ENCODE data around the gene ALOX15B. TPM values are rescaled to one million over a fixed set of nuclear protein-coding genes. Genes with fewer than 3 reads are reported as not detected.

ALOX15B gene
- total RNA-seq, 2 donors from 2014 or later, result 0.85 to 8.3 TPM

DNA sequence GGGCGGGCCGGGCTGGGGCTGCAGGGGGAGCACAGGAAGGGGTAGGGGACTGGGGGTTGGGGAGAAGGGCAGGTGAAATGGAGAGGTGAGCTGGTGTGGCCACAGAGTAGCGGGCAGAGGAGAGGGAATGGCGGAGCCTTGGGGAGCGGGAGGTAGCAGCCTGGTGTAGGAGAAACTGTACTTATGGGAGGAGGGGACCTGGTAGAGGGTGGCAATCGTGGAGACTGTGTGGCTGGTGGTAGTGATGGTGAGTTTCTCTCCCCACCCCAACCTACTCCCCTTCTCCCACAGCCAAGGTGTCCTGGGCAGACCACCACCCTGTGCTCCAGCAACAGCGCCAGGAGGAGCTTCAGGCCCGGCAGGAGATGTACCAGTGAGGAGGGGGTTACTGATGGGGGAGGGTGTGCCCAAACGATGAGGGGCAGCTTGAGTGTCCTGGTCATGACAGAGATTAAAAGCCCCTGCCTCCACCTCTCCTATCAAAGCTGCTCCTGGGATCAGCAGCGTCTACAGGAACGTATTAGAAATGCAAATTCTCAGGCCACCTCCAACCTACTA is 831 bp downstream of the ALOX15B start:
- DNase-seq (ENCODE audit: low spot score), result no peak
- Histone ChIP-seq H3K36me3 (no peaks in the 10 kb centered on the region), H3K4me3 (peak overlapping the region; percentile 6), H3K27ac (no peak overlapping the region), H3K27me3 (replicated peaks; ENCODE audit: insufficient read depth) (no peaks in the 10 kb centered on the region), H3K9me3 (no peaks in the 10 kb centered on the region), H3K4me1 (ENCODE audit: control insufficient read depth in 1 of 2, low read depth in 2 of 2) (no peaks in the 10 kb centered on the region)
- no peak for ATAC-seq (ENCODE audit: insufficient number of reproducible peaks, low FRiP score, low read depth)
- TF ChIP-seq, protein P1, sequence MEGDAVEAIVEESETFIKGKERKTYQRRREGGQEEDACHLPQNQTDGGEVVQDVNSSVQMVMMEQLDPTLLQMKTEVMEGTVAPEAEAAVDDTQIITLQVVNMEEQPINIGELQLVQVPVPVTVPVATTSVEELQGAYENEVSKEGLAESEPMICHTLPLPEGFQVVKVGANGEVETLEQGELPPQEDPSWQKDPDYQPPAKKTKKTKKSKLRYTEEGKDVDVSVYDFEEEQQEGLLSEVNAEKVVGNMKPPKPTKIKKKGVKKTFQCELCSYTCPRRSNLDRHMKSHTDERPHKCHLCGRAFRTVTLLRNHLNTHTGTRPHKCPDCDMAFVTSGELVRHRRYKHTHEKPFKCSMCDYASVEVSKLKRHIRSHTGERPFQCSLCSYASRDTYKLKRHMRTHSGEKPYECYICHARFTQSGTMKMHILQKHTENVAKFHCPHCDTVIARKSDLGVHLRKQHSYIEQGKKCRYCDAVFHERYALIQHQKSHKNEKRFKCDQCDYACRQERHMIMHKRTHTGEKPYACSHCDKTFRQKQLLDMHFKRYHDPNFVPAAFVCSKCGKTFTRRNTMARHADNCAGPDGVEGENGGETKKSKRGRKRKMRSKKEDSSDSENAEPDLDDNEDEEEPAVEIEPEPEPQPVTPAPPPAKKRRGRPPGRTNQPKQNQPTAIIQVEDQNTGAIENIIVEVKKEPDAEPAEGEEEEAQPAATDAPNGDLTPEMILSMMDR (IDR thresholded peaks at IDR 0.05), result no peak

DNA sequence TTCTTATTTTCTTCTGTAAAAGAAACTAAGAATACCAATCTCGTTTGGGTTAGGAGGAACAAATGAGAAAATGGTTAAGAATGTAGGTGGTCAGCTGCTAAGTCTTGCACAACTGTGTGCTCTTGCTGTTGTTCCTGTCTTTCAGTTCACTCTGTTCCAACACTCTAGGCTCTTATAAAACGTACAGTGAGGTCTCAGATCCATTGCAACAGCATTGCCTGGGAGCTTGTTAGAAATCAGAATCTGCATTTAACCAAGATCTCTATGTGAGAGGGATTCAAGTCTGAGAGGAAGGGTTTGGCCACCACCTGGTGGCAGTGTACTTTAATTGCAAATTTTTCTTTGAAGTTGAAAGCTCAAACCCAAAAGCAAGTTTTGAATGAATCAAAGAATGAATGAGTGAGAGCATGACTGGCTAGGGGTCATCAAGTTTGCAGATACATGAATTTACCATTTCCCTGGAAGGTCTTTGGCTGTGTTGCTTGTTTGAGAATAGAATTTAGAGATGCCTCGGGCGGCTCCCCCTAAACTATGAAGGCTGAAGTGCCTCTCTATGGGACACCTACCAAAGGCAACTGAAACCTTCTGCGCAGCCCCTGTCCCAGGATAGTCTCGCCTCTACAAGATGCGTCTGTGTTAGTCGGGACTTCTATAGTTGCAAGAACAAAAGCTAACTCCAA is 2.5 kb downstream of the ALOX15B start:
- no peaks in the 10 kb centered on the region for H3K27me3 ChIP-seq (replicated peaks; ENCODE audit: insufficient read depth)

DNA sequence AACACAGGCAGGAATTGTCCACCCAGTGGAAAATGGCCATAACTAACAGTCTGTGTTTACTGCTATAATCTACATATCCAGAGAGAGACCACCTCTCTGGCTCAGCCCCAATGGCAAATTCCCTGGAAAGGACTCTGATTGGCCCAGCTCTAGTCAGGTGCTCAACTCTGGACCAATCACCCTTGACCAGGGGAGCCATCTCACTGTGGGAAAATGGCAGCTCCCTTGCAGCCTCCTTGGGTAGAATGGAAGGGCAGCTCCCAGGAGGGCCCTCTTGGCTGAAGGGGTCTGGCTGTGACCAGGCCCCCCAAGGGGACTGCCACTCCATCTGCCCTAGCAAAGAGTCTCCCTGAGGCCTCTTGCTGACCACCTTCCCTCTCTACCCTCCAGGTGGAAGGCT is 3.1 kb downstream of the ALOX15B start:
- Histone ChIP-seq H3K36me3 (no peaks in the 10 kb centered on the region), H3K27me3 (replicated peaks; ENCODE audit: insufficient read depth) (no peaks in the 10 kb centered on the region), H3K27ac (no peak overlapping the region), H3K4me1 (ENCODE audit: control insufficient read depth in 1 of 2, low read depth in 2 of 2) (no peaks in the 10 kb centered on the region), H3K9me3 (no peaks in the 10 kb centered on the region), H3K4me3 (no peak overlapping the region)
- TF ChIP-seq, protein P1 (IDR thresholded peaks at IDR 0.05), result no peak
- ATAC-seq (ENCODE audit: insufficient number of reproducible peaks, low FRiP score, low read depth), result no peak
- no peak for DNase-seq (ENCODE audit: low spot score)

More for the DNA sequence above, 2.5 kb downstream of the ALOX15B start:
- ATAC-seq (ENCODE audit: insufficient number of reproducible peaks, low FRiP score, low read depth), result no peak
- TF ChIP-seq, protein P1 (IDR thresholded peaks at IDR 0.05), result no peak
- DNase-seq (ENCODE audit: low spot score), result no peak
- Histone ChIP-seq H3K4me1 (ENCODE audit: control insufficient read depth in 1 of 2, low read depth in 2 of 2) (no peaks in the 10 kb centered on the region), H3K36me3 (no peaks in the 10 kb centered on the region), H3K4me3 (no peak overlapping the region), H3K27ac (peak overlapping the region in 1 of 2 donors; percentile 28), H3K9me3 (no peaks in the 10 kb centered on the region)

DNA sequence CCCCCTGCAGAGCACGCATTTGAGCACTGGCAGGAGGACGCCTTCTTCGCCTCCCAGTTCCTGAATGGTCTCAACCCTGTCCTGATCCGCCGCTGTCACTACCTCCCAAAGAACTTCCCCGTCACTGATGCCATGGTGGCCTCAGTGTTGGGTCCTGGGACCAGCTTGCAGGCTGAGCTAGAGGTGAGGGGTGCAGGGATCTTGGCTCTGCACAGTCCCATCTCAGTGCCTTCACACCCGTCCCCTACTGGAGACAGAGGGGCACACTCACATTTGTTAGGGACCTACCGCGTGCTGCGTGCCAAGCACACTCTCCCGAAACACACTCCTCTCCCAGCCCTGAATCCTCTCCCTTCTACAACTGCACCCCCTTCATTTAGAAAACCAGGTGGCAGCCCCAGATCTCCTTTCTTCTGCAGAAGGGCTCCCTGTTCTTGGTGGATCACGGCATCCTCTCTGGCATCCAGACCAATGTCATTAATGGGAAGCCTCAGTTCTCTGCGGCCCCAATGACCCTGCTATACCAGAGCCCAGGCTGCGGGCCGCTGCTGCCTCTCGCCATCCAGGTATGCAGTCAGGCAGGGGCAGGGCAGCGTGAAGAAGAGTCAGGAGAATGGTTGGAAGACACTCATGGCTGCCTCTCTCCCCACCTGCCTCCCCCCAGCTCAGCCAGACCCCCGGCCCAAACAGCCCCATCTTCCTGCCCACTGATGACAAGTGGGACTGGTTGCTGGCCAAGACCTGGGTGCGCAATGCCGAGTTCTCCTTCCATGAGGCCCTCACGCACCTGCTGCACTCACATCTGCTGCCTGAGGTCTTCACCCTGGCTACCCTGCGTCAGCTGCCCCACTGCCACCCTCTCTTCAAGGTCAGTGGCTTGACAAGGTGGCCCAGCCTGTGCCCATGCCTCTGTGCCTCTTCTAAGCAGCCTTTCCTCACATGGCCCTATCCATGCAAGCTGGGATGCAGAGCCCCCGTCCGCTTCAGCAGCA is 6.3 kb downstream of the ALOX15B start:
- Histone ChIP-seq H3K9me3 (no peaks in the 10 kb centered on the region), H3K27me3 (replicated peaks; ENCODE audit: insufficient read depth) (no peaks in the 10 kb centered on the region), H3K36me3 (no peaks in the 10 kb centered on the region), H3K4me3 (no peak overlapping the region), H3K27ac (no peak overlapping the region), H3K4me1 (ENCODE audit: control insufficient read depth in 1 of 2, low read depth in 2 of 2) (no peaks in the 10 kb centered on the region)
- ATAC-seq (ENCODE audit: insufficient number of reproducible peaks, low FRiP score, low read depth) (no peak), DNase-seq (ENCODE audit: low spot score) (no peak)
- TF ChIP-seq, protein P1 (IDR thresholded peaks at IDR 0.05), result no peak
